AG04449 (cell line): ENCODE measurements around the gene GRAMD2B.

Experiments
- CTCF ChIA-PET: fragments of 350-600 bp; formaldehyde crosslinking; extraction: SDS; loops from one replicate; lab custom pipeline; 2021; ENCODE audit warnings: antibody characterized with exemption; lab: Yijun Ruan, JAX
- POLR2A ChIA-PET: fragments of 400-600, 350-600 bp; formaldehyde crosslinking; extraction: SDS; loops from one replicate; lab custom pipeline; 2020; ENCODE audit warnings: antibody characterized with exemption, inconsistent platforms; lab: Yijun Ruan, JAX
- DNase-seq: peaks from one replicate; pipeline ENCODE4 v3.0.0-alpha.2; 2010; ENCODE audit warnings: low read depth, low spot score
- H3K4me3 ChIP-seq: 2 replicates; pipeline ENCODE4 v1.5.1; 2011; ENCODE audit warnings: low read depth, mild to moderate bottlenecking, control low read depth, low read length
- TF ChIP-seq, protein P1 (sequence below): IDR thresholded peaks from one replicate; pipeline ENCODE4 v1.5.1; 2011; ENCODE audit warnings: mild to moderate bottlenecking, moderate library complexity, low read length, control low read depth, inconsistent platforms; ENCODE audit not compliant: insufficient read depth; ENCODE audit errors: missing control alignments

Gene GRAMD2B

DNA sequence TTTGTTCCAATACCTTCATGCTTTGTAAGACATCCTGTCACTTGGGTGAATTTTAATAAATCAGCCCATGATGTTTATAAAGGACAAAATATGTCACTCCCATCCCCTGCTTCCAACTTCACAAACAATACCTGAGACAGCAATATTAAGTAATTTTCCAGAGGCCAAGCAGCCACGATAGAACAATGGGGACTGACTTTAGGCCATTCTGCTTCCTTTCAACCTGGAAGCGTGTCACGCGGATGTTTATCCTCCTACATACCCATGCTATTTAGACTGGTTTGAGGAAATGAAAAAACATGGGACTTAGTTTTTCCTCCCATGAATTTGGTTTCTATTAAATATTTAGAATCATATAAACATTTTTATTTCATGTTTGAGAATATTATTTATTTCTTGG lies 82.9 kb downstream of the GRAMD2B start:
- ChIA-PET CTCF (no interaction called here), POLR2A (no interaction called here)
- H3K4me3 ChIP-seq, result no peak overlapping the region
- TF ChIP-seq, protein P1, sequence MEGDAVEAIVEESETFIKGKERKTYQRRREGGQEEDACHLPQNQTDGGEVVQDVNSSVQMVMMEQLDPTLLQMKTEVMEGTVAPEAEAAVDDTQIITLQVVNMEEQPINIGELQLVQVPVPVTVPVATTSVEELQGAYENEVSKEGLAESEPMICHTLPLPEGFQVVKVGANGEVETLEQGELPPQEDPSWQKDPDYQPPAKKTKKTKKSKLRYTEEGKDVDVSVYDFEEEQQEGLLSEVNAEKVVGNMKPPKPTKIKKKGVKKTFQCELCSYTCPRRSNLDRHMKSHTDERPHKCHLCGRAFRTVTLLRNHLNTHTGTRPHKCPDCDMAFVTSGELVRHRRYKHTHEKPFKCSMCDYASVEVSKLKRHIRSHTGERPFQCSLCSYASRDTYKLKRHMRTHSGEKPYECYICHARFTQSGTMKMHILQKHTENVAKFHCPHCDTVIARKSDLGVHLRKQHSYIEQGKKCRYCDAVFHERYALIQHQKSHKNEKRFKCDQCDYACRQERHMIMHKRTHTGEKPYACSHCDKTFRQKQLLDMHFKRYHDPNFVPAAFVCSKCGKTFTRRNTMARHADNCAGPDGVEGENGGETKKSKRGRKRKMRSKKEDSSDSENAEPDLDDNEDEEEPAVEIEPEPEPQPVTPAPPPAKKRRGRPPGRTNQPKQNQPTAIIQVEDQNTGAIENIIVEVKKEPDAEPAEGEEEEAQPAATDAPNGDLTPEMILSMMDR, result no peak
- no peak for DNase-seq

GRCh38 chr5:126508251-126508961 lies 85.2 kb downstream of the GRAMD2B start:
- CTCF ChIA-PET, result interaction anchor here (1.1 kb wide), 1 partner anchor 8 kb away, joined by 3 read pairs; no protein-coding TSS in a partner anchor
- POLR2A ChIA-PET, result no interaction called here
- DNase-seq, result no peak
- H3K4me3 ChIP-seq, result no peak overlapping the region
- TF ChIP-seq, protein P1, result no peak

DNA sequence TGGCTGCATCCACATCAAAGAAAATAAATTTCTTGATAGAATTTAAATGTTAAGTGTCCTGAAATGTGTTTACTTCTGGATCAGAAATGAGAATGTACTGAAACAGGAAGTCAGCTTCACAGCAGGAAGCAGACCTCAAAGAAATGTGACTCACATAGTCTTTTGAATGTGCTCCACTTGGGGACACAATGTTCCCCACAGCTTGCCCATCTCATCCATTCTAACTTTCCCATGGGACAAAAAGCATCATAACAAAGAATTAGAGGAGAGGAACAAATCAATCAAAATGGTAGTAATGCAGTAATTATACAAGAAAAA lies 85.7 kb downstream of the GRAMD2B start:
- no peak overlapping the region for H3K4me3 ChIP-seq
- TF ChIP-seq, protein P1, result no peak
- DNase-seq, result no peak
- POLR2A ChIA-PET, result no interaction called here
- CTCF ChIA-PET, result interaction anchor here (1.1 kb wide), 1 partner anchor 8 kb away, joined by 3 read pairs; no protein-coding TSS in a partner anchor

GRCh38 chr5:126509339-126509738 lies 86.1 kb downstream of the GRAMD2B start:
- POLR2A ChIA-PET, result no interaction called here
- no peak for DNase-seq
- H3K4me3 ChIP-seq, result no peak overlapping the region
- CTCF ChIA-PET, result interaction anchor here (1.0 to 1.1 kb wide), 2 partner anchors 8 to 9 kb away, joined by 3 to 8 read pairs; no protein-coding TSS in a partner anchor
- TF ChIP-seq, protein P1, result no peak

- TF ChIP-seq, protein P1, result no peak
- ChIA-PET CTCF (interaction anchor here (1.2 to 1.9 kb wide), 4 partner anchors 11 to 158 kb away, joined by 4 to 14 read pairs (median 8); no protein-coding TSS in a partner anchor), POLR2A (no interaction called here)
- no peak for DNase-seq
- no peak overlapping the region for H3K4me3 ChIP-seq
Observed at GRCh38 chr5:126511961-126512360, 88.8 kb downstream of the GRAMD2B start.

GRCh38 chr5:126512451-126512850 lies 89.2 kb downstream of the GRAMD2B start:
- ChIA-PET POLR2A (no interaction called here), CTCF (interaction anchor here (1.2 to 1.9 kb wide), 4 partner anchors 12 to 159 kb away, joined by 4 to 14 read pairs (median 8); no protein-coding TSS in a partner anchor)
- DNase-seq, result no peak
- H3K4me3 ChIP-seq, result no peak overlapping the region
- TF ChIP-seq, protein P1, result no peak
